Left renal pelvis (tissue), 4 donors: ENCODE measurements around the gene C1QTNF9. TPM values are rescaled to one million over a fixed set of nuclear protein-coding genes. Genes with fewer than 3 reads are reported as not detected.
"Not testable (repeated sequence)": the region's sequence is repeated elsewhere in the genome, so short reads cannot be mapped to it uniquely, and the experiment has no call there.

Source experiments
- DNase-seq, 4 donors: peaks; one replicate each; pipeline ENCODE4 v3.0.0-alpha.2; 2013; ENCODE audit warnings: low read depth in 4 of 4, low spot score in 3 of 4
- polyA plus RNA-seq, 4 donors: library from polyadenylated mRNA; unstranded; fragments of 120-200 nt; gene quantifications; one replicate each; pipeline ENCODE4 v1.2.1, GENCODE V29; 2013; ENCODE audit not compliant: insufficient read length in 4 of 4

The C1QTNF9 gene
- polyA plus RNA-seq, 4 donors = 0.14 to 1.1 (median 0.44) TPM

DNA sequence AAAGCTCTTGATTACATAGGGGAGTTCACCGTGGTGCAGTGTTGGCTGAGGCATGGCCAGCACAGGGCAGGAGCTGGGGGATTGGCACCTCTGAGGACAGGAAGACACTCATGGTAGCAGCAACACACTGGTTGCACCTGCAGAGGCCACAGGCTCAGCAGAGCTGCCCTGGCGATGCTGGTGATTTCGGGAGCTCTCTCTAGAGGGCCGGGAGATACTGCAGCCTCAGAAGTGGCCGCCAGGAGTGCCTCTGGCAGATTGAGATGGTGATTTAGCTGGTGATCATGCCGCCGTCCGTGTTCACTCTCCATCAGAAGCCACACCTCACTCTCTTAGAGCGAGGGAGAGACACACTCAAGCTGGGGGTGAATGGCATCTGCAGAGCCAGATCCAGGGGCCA lies 49.9 kb downstream of the C1QTNF9 start:
- DNase-seq = not testable (repeated sequence)

DNA sequence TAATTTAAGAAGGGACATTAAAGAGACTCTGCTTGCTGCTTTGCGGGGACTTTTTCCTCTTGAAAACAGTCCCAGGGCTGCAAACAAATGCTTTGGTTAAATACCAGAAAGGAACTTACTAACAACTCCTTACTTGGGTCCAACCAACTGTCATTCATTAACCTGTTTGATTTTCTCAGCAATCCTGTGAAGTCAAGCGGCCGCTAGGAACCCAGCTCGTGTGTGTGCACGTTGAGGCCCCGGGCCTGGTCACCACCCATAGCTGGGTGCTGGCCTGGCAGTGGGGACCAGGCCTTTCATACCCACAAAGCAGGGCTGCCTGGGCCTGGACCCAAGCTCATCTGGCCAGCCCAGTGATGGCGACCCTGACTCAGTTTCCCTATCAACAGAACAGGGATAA lies 50.7 kb downstream of the C1QTNF9 start:
- DNase-seq = peak in 2 of 4 donors; percentile 14 to 36

DNA sequence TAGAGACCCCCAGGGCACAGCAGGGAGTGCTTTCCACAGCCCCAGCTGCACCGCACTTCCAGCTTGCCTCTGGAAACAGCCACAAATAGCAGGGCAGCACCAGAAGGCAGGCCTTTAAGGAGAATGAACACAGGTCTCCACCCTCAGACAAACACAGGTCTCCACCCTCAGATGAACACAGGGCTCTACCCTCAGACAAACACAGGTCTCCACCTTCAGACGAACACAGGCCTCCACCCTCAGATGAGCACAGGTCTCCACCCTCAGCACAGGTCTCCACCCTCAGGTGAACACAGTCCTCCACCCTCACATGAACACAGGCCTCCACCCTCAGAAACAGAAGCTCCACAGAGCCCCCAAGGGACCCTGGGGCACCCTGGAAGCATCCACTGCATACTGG lies 51.7 kb downstream of the C1QTNF9 start:
- no peak for DNase-seq

DNA sequence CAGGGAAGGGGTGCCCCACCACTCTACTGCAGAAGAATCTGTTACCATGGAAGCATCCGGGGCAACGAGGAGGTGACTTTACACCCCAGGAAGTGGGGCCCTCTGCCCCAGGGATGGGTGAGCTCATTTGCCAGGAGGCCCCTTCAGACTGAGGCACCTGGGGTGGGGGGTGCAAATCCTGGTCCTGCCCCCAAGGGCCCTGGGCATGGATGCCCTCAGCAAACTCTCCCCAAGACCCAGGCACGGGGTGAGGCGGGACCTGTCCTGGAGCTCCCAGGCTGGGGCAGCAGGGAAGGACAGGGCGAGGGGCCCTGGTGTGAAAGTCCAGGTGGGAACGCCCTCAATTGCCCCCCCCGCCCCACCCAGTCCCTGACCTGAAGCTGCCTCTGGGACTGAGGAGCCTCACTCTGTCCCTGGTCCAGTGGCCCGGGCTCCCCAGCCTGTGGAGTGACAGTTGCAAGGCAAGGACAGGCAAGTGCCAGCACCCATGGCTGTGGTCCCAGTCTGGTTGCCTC lies 52.5 kb downstream of the C1QTNF9 start:
- DNase-seq = no peak

DNA sequence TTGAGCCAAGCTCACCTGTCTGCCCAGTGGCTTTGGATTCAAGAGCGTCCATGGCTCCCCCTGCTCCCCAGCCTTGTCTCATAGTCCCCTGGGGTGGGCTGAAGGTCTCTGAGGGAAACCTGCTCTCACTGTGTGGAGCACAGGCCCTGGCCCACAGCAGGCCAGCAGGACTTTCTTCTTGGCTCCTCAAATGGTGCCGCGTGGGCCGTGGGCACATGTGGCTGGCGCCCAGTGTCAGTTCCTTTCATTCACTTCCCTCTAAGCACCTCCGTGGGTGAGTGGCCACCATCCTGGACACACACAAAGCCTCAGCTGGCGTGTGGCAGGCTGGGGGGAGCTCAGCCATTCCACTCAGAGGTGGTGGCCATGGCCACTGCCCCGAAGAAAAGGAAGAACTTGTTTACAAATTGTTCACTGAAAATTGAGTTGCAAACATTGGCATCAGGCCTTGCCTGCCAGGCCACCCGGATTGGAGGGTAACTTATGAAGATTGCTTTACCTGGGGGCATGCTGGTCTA lies 53.1 kb downstream of the C1QTNF9 start:
- no peak for DNase-seq

DNA sequence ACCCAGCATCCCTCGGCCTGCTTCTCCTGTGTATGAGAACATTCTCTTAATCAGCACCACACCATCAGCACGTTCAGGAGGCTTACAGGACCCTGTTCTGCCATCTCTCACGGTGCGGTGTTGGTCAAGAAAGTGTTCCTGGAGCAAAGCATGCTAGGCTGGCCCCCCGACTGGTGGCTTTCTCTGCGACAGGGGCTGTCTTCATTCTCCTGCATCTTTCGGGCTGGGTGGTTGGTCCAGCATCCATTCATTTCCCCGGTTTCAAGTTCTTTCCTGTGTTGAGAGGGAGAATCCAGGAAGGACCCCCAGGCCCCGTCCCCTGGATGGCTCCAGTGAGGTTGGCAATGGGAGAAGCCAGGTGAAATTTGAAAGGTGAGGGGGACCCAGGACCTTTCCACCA lies 55.8 kb downstream of the C1QTNF9 start:
- DNase-seq = no peak

DNA sequence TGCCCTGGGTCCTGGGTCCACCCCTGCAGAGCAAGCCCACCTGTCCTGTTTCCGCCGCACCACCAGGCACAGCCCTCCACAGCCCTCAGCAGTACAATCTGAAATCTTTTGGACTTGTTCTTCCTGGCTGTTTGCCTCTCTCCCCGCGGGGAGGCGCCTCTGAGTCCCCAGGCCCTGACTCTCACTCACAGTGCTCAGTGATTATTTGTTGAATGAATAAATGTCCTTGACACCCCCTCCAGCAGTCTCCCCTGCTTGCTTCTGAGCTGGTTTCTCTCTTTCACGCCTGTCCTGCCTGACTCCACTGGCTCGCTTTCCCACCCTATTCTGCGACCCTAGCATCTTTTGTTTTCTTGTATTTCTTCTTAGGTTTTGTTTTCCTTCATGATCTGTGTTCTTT lies 56.9 kb downstream of the C1QTNF9 start:
- not testable (repeated sequence) for DNase-seq

DNA sequence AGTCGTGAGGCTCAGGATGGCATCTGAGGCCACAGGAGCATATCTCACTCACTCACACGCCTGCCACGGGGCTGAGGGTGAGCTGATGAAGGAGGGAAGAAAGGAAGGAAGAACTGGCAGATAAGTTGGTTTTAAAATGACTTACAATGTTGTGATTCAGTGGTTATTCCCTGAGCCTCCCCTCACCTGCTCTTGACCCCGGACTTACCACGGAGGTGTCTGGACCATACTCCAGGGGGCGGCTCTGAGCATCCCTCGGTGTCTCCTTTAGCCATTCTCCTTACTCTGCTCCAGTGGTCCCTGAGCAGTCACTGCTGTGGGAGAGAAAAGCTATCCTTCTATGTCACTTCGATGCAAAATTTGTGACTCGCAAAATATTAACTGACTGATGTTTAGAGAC lies 61.9 kb downstream of the C1QTNF9 start:
- DNase-seq = not testable (repeated sequence)

Other genes with a start within 250 kb of the C1QTNF9 start
- 10 to 100 TPM in 3 of 4 donors, 1 to 10 TPM in 1; 4.0 to 65.8 (median 56.8) TPM for gene SPATA13, start 148.9 kb upstream of the C1QTNF9 start, polyA plus RNA-seq
- gene PARP4, start 203.2 kb downstream of the C1QTNF9 start, polyA plus RNA-seq = 10 to 100 TPM; 38.4 to 53.0 (median 47.2) TPM